GM18517 (cell line): Measurements from ENCODE around the gene ERVK3-1.
A peak's percentile ranks its signal among the peaks of the same experiment; 100 is the strongest.
"Not testable (repeated sequence)": the region's sequence is repeated elsewhere in the genome, so short reads cannot be mapped to it uniquely, and the experiment has no call there.

Source experiments
- ATAC-seq: cut with Tn5 transposase; IDR thresholded peaks from one replicate; pipeline ENCODE4 v1.9.1; 2021; ENCODE audit warnings: mild to moderate bottlenecking, moderate library complexity; ENCODE audit not compliant: unreplicated experiment

ERVK3-1 gene

DNA sequence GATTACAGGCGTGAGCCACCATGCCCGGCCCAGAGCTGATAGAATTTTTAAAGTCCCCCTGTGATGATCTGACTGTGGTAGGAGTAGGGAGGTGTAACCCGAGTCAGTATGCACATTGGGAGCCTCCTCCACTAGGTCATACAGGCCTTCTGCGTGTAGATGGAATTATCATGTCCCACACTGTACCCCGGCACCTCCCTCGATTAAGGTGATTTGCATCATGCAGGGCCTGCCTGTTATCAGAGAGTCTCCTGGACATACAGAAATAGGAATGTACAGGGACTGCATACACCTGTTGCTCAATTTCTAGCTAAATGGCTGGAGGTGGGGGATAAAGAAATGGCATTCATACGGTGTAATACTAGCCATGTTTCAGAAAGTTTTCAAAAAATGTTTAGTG, 922 bp upstream of the ERVK3-1 start:
- ATAC-seq, result no peak

DNA sequence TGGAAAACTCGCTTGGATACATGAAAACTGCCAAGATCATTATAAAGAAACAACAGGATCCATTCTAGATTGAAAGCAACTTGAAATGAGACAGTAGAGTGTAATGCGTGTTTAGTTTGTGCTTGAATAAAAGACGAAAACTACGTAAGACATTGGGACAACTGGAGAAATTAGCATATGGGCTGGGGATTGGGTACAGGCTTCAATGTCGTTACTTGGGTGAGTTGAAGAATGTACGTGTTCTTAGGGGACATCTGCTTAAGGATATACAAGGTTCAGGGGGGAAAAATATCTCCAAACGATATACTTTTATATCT, 471 bp upstream of the ERVK3-1 start:
- no peak for ATAC-seq

DNA sequence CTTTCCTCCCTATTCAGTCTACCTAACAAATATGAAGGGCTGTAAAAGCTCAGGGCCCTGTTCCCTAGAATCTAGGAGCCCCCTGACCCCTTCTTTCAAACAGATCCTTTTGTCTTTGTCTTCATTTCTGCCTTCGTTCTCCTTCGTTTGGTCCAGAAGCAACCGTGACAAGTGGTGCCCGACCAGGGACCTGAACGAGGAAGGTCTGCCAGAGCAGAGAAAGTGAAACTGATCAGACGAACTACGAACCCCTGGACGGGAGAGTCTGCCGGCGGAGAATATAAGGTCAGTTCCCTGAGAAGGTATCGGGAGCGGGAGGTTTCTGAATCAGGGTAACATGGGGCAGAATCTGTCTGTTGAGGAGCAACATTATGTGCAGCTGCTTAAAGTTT, 751 bp downstream of the ERVK3-1 start:
- ATAC-seq, result no peak

GRCh38 chr19:58307736-58308135, 2.6 kb downstream of the ERVK3-1 start:
- no peak for ATAC-seq

GRCh38 chr19:58310685-58311084, 5.5 kb downstream of the ERVK3-1 start:
- ATAC-seq, result not testable (repeated sequence)

DNA sequence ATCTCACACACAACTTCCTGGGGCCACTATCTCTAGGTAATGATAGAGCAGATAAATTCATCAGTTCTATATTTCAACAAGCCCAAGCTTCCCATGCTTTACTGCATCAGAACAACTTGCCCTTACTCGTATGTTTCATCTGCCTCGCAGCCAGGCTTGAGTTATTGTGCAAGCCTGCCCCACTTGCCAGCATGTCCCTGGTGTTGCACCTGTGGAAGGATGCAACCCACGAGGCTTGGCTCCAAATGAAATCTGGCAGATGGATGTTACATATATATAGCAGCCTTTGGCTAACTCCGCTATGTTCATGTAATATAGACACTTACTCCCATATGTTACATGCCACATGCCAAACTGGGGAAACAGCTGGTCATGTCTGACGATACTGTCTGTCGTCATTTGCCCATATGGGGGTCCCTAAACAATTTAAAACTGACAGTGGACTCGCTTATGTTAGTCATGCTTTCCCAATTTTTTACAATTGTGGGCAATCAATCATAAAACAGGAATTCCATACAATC, 6.2 kb downstream of the ERVK3-1 start:
- no peak for ATAC-seq

DNA sequence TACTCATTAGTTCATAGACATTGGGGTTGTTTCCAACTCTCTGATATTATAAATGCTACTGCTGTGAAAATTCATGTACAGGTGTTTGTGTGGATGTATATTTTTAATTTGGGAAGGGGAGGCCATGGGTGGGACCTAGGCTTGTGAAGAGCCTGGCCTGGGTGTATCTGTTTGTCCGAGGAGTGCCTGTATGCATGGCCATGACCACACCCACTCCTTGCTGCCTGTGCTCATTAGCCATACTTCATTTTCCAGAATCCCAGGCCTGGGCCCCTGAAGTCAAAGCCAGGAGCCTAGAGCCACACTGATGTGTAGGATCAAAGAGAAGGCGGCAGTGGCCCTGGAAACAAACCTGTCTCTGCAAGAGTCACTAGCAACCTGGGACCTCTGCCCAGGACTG, 10.4 kb downstream of the ERVK3-1 start:
- ATAC-seq, result no peak

GRCh38 chr19:58317476-58318072, 12.4 kb downstream of the ERVK3-1 start:
- ATAC-seq, result no peak

- ATAC-seq, result no peak
Measured at GRCh38 chr19:58318297-58318696, 13.1 kb downstream of the ERVK3-1 start.

- ATAC-seq, result no peak
Measured at GRCh38 chr19:58319241-58319640, 14.1 kb downstream of the ERVK3-1 start.

DNA sequence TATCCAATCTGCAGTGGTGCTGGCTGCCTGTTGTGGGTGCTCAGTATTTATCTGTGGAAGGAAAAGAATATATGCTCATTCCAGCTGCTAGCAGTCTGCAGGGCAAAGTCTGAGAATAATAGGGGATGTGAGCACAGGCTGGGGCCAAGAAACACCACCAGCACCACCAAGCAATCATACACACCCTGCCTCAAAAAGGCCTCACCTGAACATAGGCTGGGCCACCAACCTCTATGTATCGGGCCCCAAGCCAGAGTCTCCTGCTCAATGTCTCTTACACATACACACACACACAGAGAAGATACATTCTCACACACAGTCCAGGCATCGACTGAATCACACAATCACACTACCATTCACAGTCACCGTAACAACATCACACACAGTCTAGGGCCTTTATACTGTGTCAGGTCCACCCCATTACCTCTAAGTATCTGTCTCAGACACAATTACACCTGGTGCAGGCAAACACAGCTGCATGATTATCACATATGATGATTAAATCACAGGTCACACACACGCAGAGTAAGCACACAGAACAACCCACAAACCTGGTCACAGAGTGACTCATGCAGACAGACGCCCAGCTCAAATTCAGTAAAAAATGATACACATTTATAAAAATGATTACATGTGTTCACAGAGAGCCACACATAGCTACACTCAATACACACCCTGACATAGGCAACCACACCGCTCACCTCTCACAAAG, 20.3 kb downstream of the ERVK3-1 start:
- ATAC-seq, result no peak

- no peak for ATAC-seq
Measured at GRCh38 chr19:58326501-58326913, 21.3 kb downstream of the ERVK3-1 start.

DNA sequence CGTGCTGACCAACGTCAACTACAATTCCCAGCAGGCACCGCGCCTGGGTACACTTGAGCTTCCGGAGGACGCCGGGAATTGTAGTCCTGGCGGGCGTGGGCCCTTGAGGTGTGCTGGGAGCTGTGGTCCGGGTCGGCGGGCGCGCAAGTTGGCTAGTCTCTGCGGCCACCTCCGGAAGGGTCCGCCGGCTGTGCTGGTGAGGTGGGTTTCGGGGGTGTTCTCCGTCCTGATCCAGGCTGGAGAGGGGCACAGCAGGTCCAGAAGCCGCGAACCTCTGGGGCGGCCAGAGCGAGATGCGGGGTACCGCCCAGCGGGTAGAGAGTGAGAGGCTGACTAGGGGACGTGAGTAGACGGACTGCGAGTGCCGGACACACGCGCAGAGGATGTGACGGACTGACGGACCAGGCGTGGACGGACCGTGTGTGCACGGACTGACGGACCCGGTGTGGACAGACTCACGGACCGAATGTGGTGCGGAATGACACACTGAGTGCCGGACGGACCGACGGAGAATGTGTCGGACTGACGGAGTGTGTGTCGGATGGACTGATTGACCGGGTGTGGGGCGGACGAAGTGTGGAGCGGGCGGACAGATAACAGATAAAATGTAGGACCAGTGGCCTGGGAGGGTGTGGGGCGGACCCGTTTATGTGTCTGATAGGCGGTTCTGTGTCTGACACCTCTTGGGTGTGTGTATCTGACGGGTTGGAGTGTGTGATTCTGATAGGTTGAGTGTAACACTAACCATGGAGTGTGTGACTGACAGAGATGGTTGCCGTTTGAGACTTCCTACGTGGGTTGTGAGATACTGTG, 21.9 kb downstream of the ERVK3-1 start, which contains the start of gene ZSCAN22:
ZSCAN22 (plus strand) TSS at position 81 of the 813 bp plus-strand sequence. CDS start 7,809 bp downstream, outside the sequence.
- peak; percentile 65 for ATAC-seq

DNA sequence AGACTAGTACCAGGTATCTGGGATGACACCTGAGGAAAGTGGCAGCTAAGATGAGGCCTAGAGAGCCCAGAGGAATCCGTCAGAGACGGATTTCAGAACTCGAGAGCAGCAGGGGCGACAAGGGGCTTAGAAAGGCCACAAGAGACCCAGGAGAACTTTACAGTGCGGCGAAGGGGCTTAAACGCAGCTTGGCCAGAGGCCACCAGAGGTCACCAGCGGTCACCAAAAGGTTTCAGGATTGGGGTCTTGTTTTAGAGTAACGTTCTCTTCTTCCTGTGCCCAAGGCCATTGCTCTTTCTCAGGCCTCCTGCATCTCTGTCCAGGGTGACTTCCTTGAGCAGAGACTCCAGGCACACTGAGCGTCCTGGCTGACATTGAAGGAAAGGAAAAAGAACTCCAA, 23.8 kb downstream of the ERVK3-1 start:
- ATAC-seq, result no peak

- ATAC-seq, result no peak
Measured at GRCh38 chr19:58330458-58330857, 25.3 kb downstream of the ERVK3-1 start.

DNA sequence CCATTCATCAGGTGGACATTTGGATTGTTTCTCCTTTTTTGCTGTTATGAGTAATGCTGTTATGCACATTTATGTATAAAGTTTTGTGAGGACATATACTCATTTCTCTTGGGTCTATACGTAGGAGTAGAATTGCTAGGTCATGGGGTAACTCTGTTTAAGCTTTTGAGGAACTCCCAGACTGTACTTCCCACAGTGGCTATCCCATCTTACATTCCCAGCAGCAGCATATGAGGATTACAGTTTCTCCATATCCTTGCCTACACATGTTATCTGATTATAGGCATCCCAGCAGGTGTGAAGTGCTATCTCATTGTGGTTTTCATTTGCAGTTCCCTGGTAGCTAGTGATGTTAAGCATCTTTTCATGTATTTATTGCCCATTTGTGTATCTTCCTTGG, 27.5 kb downstream of the ERVK3-1 start:
- no peak for ATAC-seq

- ATAC-seq, result no peak
Measured at GRCh38 chr19:58334691-58335249, 29.6 kb downstream of the ERVK3-1 start.

DNA sequence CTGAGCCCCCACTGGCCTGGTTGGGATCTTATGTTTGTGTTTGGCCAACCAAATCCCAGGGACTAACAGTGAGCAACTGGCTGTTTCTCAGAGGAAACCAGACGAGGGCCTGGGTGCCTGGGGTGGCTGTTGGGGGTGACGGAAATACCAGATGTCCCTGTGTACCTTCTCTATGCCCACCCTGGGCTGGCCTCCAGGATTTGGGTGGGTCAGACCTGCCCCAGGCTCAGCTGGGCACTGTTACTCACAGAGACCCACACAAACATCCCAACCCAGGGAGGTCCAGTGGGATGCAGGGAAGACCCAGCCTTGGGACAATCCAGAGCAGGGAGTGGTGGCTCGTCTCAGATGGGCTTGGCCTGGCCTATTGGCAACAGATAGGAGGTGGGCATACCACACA, 30.5 kb downstream of the ERVK3-1 start:
- no peak for ATAC-seq

GRCh38 chr19:58336216-58336615, 31.0 kb downstream of the ERVK3-1 start:
- no peak for ATAC-seq

DNA sequence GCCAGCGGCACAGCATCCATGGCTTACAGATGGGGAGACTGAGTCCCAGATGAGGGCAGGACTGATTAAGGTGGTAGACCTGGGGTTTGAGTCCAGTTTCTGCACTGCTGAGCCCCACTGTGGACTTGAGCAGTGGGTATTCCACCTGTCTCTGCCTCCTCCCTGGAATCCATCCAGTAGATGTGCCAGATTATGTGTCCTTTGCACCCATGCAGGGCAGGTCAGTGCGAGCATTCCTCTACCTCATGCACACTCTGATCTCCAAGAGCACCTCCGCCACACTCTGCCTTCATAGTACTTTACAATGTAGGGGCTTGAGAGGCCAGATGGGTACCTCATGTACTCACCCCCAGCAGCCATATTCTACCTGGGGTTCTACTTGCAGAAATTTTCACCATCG, 31.6 kb downstream of the ERVK3-1 start:
- ATAC-seq, result no peak

GRCh38 chr19:58338336-58338735, 33.2 kb downstream of the ERVK3-1 start:
- no peak for ATAC-seq
